ENCODE data around the gene HDAC4. TPM values are rescaled to one million over a fixed set of nuclear protein-coding genes. Genes with fewer than 3 reads are reported as not detected.

HDAC4 gene
- total and polyA plus RNA-seq, 2 of the 4 experiments (the other 2 are of a cell fraction): 4.1 to 7.2 TPM

- H4K20me1 ChIP-seq (ENCODE audit: insufficient read depth, low read length): no peaks in the 10 kb centered on the region
- H4K5ac ChIP-seq (ENCODE audit: low read depth, low read length): no peak overlapping the region
- H2AK9ac ChIP-seq (replicated peaks; ENCODE audit: low read depth, low read length, poor library complexity): peak overlapping the region; percentile 48
- dilution Hi-C loops (cut with HindIII; ENCODE audit: low sequenced_read_pairs, unreplicated experiment) (no loop called here), intact Hi-C loops (cut with micrococcal nuclease) (no loop called here), in situ Hi-C loops (cut with MboI; ENCODE audit: low sequenced_read_pairs) (no loop called here)
- H3K27ac ChIP-seq (ENCODE audit: insufficient read depth, low read length): no peak overlapping the region
- no peak overlapping the region for H2AFZ ChIP-seq (replicated peaks; ENCODE audit: low read length, poor library complexity)
- H2BK120ac ChIP-seq (ENCODE audit: low read depth, low read length): peak overlapping the region; percentile 14; the same call in 1 of the 2 replicates
- H3K23ac ChIP-seq (ENCODE audit: low read depth, low read length): 0 out of 2 replicates have a peak overlapping the region, but pooled peaks have one; percentile 2
- no peaks in the 10 kb centered on the region; the same call in 1 of the 2 replicates for H3K9me3 ChIP-seq (ENCODE audit: control insufficient read depth, insufficient read depth, low read length)
- H3K14ac ChIP-seq (replicated peaks; ENCODE audit: low read depth, low read length): no peak overlapping the region
- no peak overlapping the region for H3K18ac ChIP-seq (ENCODE audit: low read depth, low read length)
- peaks cover 47 to 81% of the 10 kb centered on the region in 2 experiments for H3K79me1 ChIP-seq (ENCODE audit: low read depth in 1 of 2, low read length in 2 of 2)
- peak overlapping the region; percentile 39; the same call in 1 of the 2 replicates for H2BK20ac ChIP-seq (ENCODE audit: low read depth, low read length)
- peaks cover 24% of the 10 kb centered on the region for H3K4me1 ChIP-seq (ENCODE audit: control insufficient read depth, insufficient read depth, low read length)
- CTCF ChIA-PET: no interaction called here
- BruUV-seq (replicated peaks): no TSS peak
- H2BK15ac ChIP-seq (ENCODE audit: low read depth, low read length): no peak overlapping the region
- DNase-seq: no peak
- no peak overlapping the region for H3K4me2 ChIP-seq (ENCODE audit: low read depth, low read length)
- WGBS, 2 experiments (ENCODE audit: extremely low coverage in 2 of 2, insufficient read length in 1 of 2): no CpG with 5 or more reads among the region's 9 CpGs
- H4K91ac ChIP-seq (ENCODE audit: insufficient read depth, low read depth, low read length): peak overlapping the region; percentile 80; the same call in 1 of the 2 replicates
- H3K56ac ChIP-seq (ENCODE audit: extremely low read depth, insufficient read depth, low read length): no peak overlapping the region
- ATAC-seq (ENCODE audit: low read depth): no peak
- TF ChIP-seq RAD21 (IDR thresholded peaks at IDR 0.05; ENCODE audit: low read length): no peak
- TF ChIP-seq FOS (IDR thresholded peaks at IDR 0.05; ENCODE audit: low read depth, low read length): no peak
- TF ChIP-seq MAFK (IDR thresholded peaks at IDR 0.05; ENCODE audit: low read depth, low read length): no peak
- TF ChIP-seq ELK1 (IDR thresholded peaks at IDR 0.05; ENCODE audit: borderline replicate concordance, low read depth, low read length): no peak
- TF ChIP-seq SMC3 (IDR thresholded peaks at IDR 0.05; ENCODE audit: low read depth, low read length): no peak
- TF ChIP-seq MXI1 (IDR thresholded peaks at IDR 0.05; ENCODE audit: borderline replicate concordance, low read depth, low read length): no peak
- no peak for TF ChIP-seq CTCF (conservative IDR thresholded peaks at IDR 0.05; ENCODE audit: low read depth, low read length)
- TF ChIP-seq CEBPB (IDR thresholded peaks at IDR 0.05; ENCODE audit: low read depth, low read length): no peak
- no peak for TF ChIP-seq MAZ (IDR thresholded peaks at IDR 0.05; ENCODE audit: borderline replicate concordance, low read depth, low read length)
- POLR2A ChIA-PET (ENCODE audit: unreplicated experiment): no interaction called here
- H2AK5ac ChIP-seq (ENCODE audit: low read depth, low read length): peak overlapping the region; percentile 30; the same call in 1 of the 2 replicates
- H2BK5ac ChIP-seq (ENCODE audit: low read depth, low read length, poor library complexity, severe bottlenecking): peak overlapping the region; percentile 39
- peaks cover 8% of the 10 kb centered on the region for H3K36me3 ChIP-seq (ENCODE audit: control insufficient read depth, insufficient read depth, low read length)
- no peak overlapping the region for H3K9ac ChIP-seq (ENCODE audit: low read depth, low read length)
- no peak overlapping the region for H4K8ac ChIP-seq (ENCODE audit: low read depth in 2 of 2, low read length in 2 of 2)
- H3K4ac ChIP-seq (ENCODE audit: low read depth, low read length): peak overlapping the region; percentile 58; the same call in 1 of the 2 replicates
- no peak overlapping the region for H3K4me3 ChIP-seq (ENCODE audit: insufficient read depth, low read depth, low read length)
- H3K27me3 ChIP-seq (ENCODE audit: control insufficient read depth, insufficient read depth, low read length): no peaks in the 10 kb centered on the region
- H3K9me1 ChIP-seq (ENCODE audit: insufficient read depth, low read length): peaks cover 2% of the 10 kb centered on the region; the same call in 1 of the 2 replicates
Measured at GRCh38 chr2:239321596-239322415, 79.0 kb downstream of the HDAC4 start.

Data from IMR-90 (cell line).